ENCODE results near the gene CREB5.
"Not testable (repeated sequence)": the region's sequence is repeated elsewhere in the genome, so short reads cannot be mapped to it uniquely, and the experiment has no call there.

CREB5 gene

DNA sequence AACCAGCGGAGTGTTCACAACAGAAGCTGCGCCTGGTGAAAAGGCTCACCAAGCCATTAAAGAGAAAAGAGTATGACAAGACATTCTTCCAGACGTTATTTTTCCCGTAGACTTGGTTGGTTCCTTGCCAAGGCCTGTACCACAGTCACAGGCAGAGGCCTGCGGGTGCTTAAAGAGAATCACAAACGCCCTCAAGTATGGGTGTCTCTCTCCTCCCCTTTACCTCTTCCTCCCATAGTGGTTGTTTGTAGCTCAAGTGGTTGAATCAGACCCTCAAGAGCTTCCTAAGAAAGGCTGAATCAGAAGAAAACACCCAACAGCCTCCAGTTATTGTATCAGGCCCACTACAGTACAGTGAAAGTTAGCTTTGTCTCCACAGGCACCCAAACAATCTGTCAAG is 169.0 kb downstream of the CREB5 start:
- no peak for DNase-seq (ENCODE audit: low read depth)

DNA sequence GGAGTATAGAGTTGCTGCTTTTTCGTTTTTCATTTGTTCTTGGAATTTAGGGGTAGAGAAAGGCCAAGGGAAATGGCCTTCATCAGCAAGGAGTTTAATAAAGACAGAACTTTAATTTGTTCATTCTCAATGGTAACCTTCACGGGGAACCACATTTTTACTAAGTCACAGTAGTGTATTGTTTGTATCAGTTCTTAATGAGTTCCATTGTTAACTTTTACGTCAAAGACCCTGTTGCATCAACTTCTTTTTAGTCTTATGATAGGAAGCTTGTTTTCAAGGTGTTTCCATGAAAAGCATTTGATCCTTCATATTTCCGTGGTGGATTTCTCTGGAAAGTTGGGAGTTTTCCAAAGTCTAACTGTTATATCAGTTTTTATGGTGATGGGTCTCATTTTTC is 169.9 kb downstream of the CREB5 start:
- DNase-seq (ENCODE audit: low read depth), result no peak

DNA sequence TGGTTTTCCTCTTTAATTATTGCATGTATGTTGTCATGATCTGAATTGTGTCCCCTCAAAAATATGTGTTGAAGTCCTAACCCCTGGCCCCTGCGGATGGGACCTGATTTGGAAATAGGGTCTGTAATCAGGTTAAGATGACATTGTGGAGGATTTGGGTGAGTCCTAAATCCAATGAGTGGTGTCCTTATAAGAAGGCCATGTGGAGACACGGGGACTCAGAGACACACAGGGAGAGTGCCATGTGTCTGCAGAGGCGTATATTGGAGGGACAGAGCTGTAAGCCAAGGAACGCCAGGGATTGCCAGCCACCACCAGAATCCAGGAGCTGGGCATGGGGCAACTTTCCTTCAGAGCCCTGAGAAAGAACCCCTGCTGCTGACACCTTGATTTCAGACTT is 171.9 kb downstream of the CREB5 start:
- DNase-seq (ENCODE audit: low read depth), result no peak

DNA sequence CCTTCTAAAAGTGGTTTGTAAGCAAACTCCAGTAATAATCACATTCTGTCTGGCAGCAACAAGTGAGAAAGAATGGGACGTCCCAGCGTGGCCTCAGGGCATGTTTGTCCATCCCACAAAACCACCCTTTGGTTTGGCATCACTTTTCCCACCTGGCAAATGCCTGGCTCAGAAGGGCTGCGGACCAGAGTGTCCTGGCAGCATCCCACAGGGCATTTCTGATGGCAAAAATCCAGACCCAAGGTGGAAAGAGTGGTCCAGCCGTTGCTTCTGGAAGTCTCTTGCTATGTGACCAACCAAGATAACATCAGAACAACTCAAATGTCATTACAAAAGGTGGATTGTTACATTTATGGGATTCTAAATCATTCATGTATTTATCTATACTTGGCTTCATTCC is 174.4 kb downstream of the CREB5 start:
- no peak for DNase-seq (ENCODE audit: low read depth)

DNA sequence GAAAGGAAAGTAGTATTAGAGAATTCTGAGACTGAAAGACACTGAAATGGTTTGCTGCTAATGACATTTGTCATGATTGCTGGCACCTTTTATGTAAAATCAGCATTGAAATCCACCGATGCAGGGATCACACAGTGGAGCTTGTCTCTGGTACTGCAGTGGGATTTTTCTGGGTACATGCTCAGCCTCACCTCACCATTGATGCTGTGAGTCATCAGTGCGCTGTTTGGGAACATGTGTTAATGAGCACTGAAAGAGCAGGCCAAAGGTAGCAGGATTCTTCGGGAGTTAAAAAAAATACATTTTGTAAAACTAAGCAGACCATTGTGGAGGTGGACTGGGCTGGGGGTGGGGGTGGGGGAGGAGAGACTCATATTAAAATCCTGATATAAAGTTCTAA is 174.9 kb downstream of the CREB5 start:
- DNase-seq (ENCODE audit: low read depth), result no peak

DNA sequence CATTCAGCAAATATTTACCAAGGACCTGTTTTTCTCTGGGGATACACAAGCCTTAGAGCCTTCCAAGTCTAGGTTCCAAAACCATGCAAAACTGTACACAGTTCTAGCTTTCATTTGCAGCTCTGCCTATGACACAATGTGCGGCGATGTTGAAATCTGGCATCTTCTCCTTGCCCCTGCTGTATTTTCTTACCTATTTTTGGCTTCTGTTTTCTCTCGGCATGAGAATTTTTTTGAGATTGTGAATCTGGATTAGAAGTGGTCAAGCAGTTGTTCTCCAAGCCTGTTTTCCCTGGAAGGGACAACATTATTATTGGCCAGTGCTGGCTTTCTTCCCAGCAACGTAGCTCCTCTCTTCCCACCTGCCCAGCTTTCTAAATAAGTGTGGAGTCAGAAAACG is 176.3 kb downstream of the CREB5 start:
- no peak for DNase-seq (ENCODE audit: low read depth)

DNA sequence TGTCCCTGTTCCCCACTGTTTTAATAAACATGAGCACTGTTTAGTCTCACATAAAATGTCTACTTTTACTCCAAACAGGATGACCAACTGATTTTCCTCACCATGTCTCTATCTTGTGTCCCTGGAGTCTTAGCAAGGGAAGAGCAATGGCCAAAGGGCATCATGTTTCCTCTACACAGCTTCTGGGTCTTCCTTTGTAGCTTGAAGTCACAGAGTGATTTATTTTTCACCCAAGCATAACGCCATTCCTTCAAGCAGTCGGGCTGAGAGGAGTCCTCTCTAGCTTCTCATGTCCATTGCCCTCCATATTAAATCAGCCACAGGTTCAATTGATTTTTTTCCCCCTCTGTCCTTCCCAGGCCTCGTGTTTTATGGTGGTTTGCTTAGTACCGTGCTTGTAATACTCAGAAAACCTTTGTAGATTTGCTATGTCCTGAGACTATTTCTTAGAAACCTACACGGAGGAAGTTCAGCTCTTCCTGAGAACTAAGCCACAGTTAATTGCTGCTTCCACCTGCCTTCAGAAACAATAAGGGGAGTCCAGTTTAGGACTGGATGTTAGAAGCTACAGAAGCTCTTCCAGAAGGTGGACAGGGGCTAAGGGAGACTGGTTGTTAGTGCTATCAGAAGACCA is 178.8 kb downstream of the CREB5 start:
- DNase-seq (ENCODE audit: low read depth), result no peak

DNA sequence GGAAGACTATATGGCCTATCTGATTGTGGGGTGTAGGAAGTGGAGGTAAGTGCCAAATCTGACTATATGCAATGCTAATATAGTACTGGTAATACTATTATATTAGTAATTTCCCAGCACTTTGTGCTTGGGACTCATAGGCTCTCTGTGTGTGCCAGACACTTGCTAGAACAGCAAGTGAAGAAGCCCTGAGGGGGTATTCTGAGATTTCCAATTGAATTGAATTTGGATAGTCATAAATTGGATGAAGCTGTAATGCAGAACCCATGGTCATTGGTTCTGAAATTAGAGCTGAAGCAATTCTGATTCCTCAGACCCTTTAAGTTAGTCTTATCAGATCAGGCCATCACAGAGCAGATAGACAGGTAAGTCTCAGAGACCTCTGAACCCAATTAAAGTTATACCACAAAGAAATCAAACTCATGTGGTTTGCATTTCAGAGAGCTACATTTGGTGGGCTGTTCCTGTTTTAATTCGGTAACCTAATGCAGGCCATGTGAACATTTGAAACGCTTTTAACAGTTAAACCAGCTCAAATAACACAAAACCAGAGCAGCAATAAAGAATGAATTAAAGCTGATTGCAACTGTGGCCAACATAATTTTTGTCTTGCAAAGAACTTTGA is 179.5 kb downstream of the CREB5 start:
- DNase-seq (ENCODE audit: low read depth), result no peak

DNA sequence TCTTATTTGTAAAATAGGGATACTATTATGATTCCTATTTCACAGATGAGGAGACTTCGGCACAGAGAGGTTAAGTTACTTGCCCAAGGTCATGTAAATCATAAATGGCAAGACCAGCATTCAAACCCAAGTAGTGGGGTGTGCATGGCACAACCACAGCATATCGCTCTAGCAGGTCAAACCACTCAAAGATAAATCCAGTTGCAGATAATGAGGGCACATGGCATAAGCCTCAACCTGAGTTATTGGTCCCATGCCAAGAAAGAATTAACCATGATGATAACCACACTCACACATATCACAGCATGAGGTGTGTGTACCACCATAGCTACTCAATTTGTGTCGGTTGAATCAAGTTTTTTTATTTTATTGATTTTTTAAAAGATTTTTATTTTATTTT is 180.5 kb downstream of the CREB5 start:
- no peak for DNase-seq (ENCODE audit: low read depth)

DNA sequence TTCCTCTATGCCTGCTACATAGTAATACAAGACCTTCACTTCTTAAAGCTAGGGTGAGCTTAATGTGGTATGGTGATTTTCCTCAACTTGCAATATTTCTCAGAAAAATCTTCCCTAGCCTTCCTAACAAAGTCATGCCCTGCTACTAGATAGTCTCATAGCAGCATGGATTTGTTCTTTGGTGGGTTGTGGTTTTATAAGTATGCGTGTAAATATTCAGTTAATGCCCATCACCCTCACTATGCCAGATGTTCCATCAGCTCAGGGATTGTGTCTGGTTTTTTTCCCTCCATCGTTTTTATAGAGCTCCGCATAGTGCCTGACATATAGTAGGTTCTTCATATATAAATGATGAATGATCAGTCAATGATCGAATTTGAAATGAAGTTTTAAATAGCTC is 182.8 kb downstream of the CREB5 start:
- no peak for DNase-seq (ENCODE audit: low read depth)

DNA sequence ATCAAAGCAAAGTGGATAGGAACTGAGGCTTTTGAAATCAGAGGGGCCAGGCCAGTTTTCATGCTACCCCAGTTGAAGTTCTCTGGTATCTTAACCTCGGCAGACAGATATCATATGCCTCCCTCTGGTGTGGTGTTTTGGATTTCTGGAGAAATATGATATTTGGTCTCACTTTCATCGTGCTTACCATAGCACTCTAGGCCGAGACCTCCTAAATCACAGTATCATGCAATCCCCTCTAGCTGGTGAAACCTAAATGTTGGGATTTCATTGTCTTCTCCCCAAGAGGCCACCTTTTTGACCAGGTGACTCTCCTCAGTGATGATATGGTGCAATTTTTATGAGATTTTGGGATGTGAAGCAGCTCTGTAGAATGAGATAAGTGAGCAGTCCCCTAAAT is 183.5 kb downstream of the CREB5 start:
- DNase-seq (ENCODE audit: low read depth), result no peak

DNA sequence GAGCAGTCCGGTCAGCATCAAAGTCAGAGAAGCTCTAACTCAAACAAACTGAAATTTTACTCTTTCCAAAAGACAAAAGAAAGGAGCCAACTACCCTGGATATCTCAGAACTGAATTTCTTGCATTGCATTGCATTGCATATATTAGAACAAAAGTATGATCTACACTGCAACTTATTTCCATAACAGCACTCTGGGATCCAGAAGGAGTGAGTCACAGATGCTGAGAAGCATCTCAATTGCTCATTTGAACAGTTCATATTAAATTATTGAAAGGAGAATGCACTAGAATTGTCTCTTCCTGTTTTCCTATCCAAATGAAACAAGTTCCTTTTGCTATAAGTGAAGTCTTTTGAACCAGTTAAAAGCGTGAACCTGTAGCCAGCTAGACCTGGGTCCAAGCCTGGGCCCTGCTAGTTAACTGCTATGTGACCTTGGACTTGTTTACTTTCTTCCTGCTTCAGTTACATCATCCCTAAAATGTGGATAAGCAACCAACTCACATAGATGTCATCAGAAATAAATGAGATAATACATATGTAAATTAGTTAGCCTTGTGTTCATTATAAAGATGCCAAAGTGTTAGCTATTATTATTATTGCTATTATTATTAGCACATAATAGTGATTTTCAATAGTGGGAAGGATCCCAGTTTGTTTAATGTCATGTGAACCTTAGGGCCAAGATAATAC is 184.1 kb downstream of the CREB5 start:
- DNase-seq (ENCODE audit: low read depth), result no peak

DNA sequence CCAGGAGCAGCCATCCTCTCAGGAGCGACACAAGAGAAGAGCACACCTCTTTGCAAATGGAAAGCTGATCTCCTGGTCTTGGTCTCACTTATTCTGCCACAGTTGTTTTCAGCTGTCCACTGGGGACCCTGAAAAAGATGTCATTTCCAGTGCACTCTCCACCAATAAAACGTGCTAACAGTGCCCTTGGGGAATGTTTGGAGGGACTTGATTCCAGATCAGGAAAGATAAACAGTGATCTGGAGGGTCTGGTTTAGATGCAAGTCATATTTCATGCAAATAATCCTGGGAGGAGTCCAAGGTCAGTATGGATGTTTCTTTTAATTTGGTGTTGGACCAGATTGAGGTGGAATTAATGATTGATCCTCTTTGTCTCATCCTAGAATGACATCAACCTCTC is 185.0 kb downstream of the CREB5 start:
- no peak for DNase-seq (ENCODE audit: low read depth)

DNA sequence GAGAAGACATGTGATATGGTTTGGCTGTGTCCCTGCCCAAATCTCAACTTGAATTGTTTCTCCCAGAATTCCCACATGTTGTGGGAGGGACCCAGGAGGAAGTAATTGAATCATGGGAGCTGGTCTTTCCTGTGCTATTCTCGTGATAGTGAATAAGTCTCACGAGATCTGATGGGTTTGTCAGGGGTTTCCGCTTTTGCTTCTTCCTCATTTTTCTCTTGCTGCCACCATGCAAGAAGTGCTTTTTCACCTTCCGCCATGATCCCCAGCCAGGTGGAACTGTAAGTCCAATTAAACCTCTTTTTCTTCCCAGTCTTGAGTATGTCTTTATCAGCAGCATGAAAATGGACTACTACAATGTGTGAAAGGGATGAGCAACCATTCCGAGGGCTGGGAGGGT is 185.7 kb downstream of the CREB5 start:
- DNase-seq (ENCODE audit: low read depth), result not testable (repeated sequence)

DNA sequence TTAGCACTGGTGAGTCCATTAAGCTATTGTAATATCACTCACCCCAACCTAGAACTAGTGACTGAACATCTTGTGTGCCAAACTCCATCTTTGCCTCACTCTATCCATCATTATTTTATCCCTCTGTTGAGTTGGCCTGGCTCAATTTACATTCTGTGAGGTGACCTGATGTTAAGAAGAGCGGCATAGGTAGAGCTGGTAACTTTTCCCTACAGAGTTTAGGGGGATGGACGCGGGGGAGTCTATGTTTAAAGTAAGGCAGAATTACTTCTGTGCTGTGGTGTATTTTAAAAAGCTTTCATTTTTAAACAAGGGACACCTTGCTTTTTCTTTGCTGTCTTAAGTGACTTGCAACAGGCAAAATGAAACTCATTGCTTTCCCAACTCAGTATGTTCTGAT is 186.3 kb downstream of the CREB5 start:
- DNase-seq (ENCODE audit: low read depth), result no peak

DNA sequence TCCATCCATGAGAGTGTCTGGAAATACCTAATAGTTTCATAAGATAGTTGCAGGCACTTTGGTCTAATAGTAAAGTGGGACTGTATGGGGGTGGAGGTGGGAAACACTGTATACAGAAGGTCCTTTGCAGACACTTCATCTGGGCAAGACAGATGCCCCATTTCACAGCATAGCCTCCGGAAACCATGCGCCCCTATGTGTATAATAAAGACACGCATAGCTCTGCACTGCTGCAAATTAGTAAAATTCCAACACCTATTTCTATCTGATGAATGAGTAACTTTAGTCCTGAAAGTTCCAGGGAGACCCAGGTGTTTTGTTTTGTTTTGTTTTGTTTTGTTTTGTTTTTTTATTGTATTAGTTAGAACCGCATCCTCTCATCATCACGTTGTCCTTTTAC is 187.1 kb downstream of the CREB5 start:
- no peak for DNase-seq (ENCODE audit: low read depth)

DNA sequence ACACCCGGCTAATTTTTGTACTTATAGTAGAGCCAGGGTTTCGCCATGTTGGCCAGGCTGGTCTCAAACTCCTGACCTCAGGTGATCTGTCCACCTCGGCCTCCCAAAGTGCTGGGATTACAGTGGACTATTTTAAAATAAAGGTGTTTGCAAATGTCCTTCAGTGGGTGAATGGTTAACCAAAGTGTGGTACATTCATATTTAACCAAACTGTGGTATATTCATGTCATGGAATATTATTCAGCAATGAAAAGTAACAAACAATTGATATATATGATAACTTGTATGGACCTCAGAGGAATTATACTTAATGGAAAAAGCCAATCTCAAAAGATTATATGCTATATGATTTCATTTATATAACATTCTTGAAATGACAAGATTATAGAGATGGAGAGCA is 190.0 kb downstream of the CREB5 start:
- no peak for DNase-seq (ENCODE audit: low read depth)

DNA sequence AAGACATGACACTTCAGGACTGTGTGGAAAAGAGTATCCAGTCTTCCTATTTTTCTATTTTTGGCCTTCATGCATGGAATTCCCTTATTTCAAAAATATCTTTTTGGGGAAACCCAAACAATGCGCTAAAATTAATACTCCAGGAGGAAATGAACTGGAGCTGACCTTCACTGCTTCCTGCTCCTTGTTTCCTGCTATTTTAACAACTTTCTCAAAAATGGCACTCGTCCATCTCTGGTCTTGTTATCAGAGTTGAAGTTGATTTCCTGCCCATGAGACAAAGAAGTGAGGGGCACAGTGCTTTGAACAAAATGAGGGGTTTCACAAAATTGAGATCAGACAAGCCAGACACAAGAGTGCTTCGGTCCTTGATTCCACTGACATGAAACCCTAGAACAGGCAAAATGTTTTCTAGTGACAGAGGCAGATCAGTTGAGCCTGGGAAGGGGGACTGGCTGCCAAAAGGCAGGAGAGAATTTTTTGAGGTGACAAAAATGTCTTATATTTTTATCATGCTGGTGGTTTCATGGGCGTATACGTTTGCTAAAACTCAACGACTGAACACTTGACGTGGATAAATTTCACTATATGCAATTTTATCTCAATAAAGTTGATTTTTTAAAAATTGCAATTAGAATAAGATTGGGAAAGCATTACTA is 193.2 kb downstream of the CREB5 start:
- no peak for DNase-seq (ENCODE audit: low read depth)

DNA sequence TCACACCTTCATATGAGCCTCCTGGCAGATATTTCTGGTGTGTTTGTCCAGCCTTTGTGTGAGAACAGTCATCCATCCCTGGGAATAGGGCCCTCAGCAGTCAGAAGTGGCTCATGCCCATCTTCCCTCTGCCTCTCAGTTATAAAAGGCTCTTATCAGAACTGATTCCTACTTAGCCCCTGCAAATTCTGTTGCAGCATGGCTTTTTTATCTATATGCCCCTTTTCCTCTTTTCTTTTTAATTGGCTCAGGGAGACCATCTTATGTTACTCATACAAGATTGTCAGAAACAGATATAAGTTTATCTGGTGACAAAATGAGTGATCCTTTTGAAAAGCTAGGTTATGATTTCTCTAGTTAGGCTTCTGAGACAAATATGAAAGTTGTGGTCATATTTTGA is 194.1 kb downstream of the CREB5 start:
- DNase-seq (ENCODE audit: low read depth), result no peak

DNA sequence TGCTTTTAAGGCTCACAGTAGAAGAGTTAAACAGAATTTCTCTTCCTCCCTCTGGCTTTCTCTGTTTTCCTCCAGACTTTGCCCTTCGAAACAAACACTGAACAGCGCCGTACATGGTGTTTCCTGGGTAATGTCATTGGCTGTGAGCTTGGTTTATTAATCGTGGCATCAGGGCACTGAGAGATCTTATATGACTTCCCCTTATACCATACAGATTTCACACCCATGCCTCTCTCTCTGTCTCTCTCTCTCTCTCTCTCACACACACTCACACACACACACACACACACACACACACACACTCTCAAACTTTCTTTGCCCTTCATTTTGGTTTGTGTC is 195.5 kb downstream of the CREB5 start:
- no peak for DNase-seq (ENCODE audit: low read depth)

DNA sequence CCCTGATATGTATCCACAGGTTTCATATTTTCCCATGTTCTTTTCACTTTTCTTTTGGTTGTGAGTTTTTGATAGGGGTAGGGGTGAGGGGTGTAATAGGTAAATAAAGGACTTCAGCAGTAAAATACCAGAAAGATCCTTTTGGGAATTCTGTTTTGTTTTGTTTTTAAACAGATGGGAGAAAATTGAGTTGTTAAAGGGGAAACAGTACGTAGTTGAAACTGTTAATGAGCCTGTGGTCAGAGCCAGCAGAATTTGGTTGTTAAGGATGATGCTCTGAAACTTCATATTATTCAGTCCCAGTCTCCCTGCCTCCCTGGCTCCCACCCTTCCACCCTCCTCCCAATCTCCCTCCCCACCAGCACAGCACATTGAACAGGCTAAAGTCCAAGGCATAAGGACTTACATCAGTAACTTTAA is 195.9 kb downstream of the CREB5 start:
- no peak for DNase-seq (ENCODE audit: low read depth)

DNA sequence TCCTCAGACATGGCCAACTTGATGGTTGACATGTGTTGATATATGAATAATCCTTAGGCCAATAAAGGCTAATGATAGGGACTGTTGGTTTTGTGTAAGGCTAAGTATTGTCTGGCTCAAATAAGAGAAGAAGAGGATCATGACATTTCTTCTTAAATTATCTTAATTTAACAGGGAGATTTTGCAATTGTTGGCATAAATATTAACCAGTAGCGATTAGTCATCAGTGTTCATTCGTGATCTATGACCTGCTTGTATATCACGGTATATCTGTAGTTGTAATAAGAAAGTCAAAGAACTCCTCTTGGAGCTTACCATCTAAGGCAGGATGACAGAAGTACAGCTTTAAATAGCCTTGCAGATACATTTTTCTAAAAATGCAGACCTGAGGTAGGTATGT is 196.4 kb downstream of the CREB5 start:
- DNase-seq (ENCODE audit: low read depth), result no peak

DNA sequence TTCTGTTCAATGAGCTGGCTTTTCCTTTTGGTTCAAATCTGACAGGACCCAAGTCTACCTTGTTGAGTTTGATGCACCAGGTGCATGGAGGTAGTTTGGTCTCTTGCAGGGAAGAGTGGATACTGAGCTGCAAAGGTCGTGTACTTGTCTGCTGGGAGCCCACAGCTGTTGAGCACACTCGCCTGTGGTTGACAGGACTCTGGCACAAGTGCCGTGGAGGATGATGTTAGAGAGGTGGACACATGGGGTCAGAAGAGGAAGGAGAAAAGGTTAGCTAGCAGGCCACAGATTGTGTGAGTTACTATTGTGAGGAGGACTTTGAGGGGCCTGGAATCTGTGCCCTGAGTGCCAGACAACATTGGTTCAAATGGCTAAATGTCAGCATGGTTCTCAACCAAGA is 197.3 kb downstream of the CREB5 start:
- DNase-seq (ENCODE audit: low read depth), result no peak
